Common myeloid progenitor, CD34-positive (primary cell): ENCODE results near the gene AP5S1.

Experiments
- CTCF ChIA-PET: fragments of 350-600 bp; sonication (Branson Sonifier 250); formaldehyde crosslinking; loops from one replicate; lab custom pipeline; 2021; ENCODE audit warnings: antibody characterized with exemption; lab: Charles Lee
- POLR2A ChIA-PET: fragments of 350-600 bp; sonication (Branson Sonifier 250); formaldehyde crosslinking; loops from one replicate; lab custom pipeline; 2021; ENCODE audit warnings: antibody characterized with exemption; lab: Charles Lee
- DNase-seq, 3 donors: peaks; one replicate each; pipeline versions ENCODE4 v3.0.0 to v3.0.0-alpha.2; 2013
- H3K27ac ChIP-seq, 2 experiments: 1 replicate in 1 of 2; 2 replicates in 1 of 2; pipeline ENCODE4 v1.7.0; 2013; ENCODE audit warnings: inconsistent platforms in 2 of 2, low read length in 2 of 2, mild to moderate bottlenecking in 2 of 2, low read depth in 1 of 2, moderate library complexity in 1 of 2; ENCODE audit not compliant: severe bottlenecking in 2 of 2, insufficient read depth in 1 of 2, poor library complexity in 1 of 2
- H3K27me3 ChIP-seq, 5 experiments: replicated peaks in 2 of 5; 1 replicate in 3 of 5; 2 replicates in 2 of 5; pipeline versions ENCODE4 v1.6.1 to v1.7.0; 2013; ENCODE audit warnings: low read length in 4 of 5, mild to moderate bottlenecking in 2 of 5, moderate library complexity in 2 of 5, inconsistent platforms in 1 of 5; ENCODE audit not compliant: insufficient read depth in 5 of 5, control insufficient read depth in 4 of 5
- H3K36me3 ChIP-seq, 4 experiments: 1 replicate in 2 of 4; 2 replicates in 2 of 4; pipeline versions ENCODE4 v1.6.1 to v1.7.0; 2013; ENCODE audit warnings: low read length in 3 of 4, control low read depth in 1 of 4, mild to moderate bottlenecking in 1 of 4; ENCODE audit not compliant: control insufficient read depth in 4 of 4, insufficient read depth in 4 of 4
- H3K4me1 ChIP-seq, 4 experiments: 1 replicate in 3 of 4; 2 replicates in 1 of 4; pipeline versions ENCODE4 v1.6.1 to v1.7.1; 2013; ENCODE audit warnings: low read length in 3 of 4, mild to moderate bottlenecking in 3 of 4, control low read depth in 1 of 4, inconsistent platforms in 1 of 4, moderate library complexity in 1 of 4; ENCODE audit not compliant: control insufficient read depth in 4 of 4, insufficient read depth in 4 of 4; ENCODE audit errors: control extremely low read depth in 1 of 4
- H3K4me3 ChIP-seq, 7 experiments: 1 replicate in 4 of 7; 2 replicates in 3 of 7; pipeline versions ENCODE4 v1.5.1 to v1.7.0; 2013; ENCODE audit warnings: mild to moderate bottlenecking in 7 of 7, low read length in 6 of 7, moderate library complexity in 6 of 7, inconsistent platforms in 2 of 7, low read depth in 2 of 7, control low read depth in 1 of 7; ENCODE audit not compliant: insufficient read depth in 4 of 7, control insufficient read depth in 1 of 7; ENCODE audit errors: extremely low read depth in 1 of 7
- H3K9me3 ChIP-seq, 5 experiments: 1 replicate in 4 of 5; 2 replicates in 1 of 5; pipeline versions ENCODE4 v1.6.1 to v1.7.1; 2013; ENCODE audit warnings: low read length in 4 of 5, mild to moderate bottlenecking in 2 of 5, inconsistent platforms in 1 of 5, low read depth in 1 of 5, moderate library complexity in 1 of 5; ENCODE audit not compliant: control insufficient read depth in 4 of 5, insufficient read depth in 2 of 5; ENCODE audit errors: control extremely low read depth in 1 of 5
- WGBS: methylation state at CpG from one replicate; pipeline ENCODE4 v1.1.5; 2013; ENCODE audit not compliant: insufficient coverage; 5-methylcytosine and 5-hydroxymethylcytosine counted together

The AP5S1 gene

DNA sequence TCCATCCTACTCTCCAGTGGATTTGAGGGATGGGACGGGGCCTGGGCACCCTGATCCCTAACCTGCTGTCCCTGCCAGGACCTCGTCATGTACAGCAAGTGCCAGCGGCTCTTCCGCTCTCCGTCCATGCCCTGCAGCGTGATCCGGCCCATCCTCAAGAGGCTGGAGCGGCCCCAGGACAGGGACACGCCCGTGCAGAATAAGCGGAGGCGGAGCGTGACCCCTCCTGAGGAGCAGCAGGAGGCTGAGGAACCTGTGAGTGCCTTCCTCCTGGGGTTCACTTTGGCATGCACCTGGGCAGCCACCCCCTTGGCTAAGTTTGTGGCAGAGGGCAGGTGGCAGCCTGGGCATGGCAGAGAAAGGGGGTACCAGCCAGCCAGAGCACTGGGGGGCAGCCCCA is 18.5 kb upstream of the AP5S1 start:
- 98% methylated on average over 12 of the region's 13 CpGs for WGBS
- ChIA-PET POLR2A (no interaction called here), CTCF (interaction anchor here (1.4 to 1.7 kb wide), 2 partner anchors 16 to 53 kb away, joined by 4 to 7 read pairs; no protein-coding TSS in a partner anchor)
- H3K9me3 ChIP-seq: no peaks in the 10 kb centered on the region
- H3K4me3 ChIP-seq: no peak overlapping the region
- DNase-seq: no peak
- H3K36me3 ChIP-seq: peaks cover 0 to 85% (median 35%) of the 10 kb centered on the region in 4 experiments
- H3K27ac ChIP-seq: no peak overlapping the region
- H3K4me1 ChIP-seq: peaks cover 0 to 26% (median 15%) of the 10 kb centered on the region in 4 experiments
- no peaks in the 10 kb centered on the region for H3K27me3 ChIP-seq

- peaks cover 0 to 81% (median 35%) of the 10 kb centered on the region in 4 experiments for H3K36me3 ChIP-seq
- DNase-seq: no peak
- H3K27ac ChIP-seq: no peak overlapping the region
- H3K9me3 ChIP-seq: no peaks in the 10 kb centered on the region
- 91% methylated on average over 7 of the region's 11 CpGs for WGBS
- POLR2A ChIA-PET: no interaction called here
- no peak overlapping the region for H3K4me3 ChIP-seq
- CTCF ChIA-PET: no interaction called here
- H3K27me3 ChIP-seq: no peaks in the 10 kb centered on the region
- H3K4me1 ChIP-seq: peaks cover 0 to 26% (median 17%) of the 10 kb centered on the region in 4 experiments
These were observed 17.7 kb upstream of the AP5S1 start for GRCh38 chr20:3802524-3803239.

DNA sequence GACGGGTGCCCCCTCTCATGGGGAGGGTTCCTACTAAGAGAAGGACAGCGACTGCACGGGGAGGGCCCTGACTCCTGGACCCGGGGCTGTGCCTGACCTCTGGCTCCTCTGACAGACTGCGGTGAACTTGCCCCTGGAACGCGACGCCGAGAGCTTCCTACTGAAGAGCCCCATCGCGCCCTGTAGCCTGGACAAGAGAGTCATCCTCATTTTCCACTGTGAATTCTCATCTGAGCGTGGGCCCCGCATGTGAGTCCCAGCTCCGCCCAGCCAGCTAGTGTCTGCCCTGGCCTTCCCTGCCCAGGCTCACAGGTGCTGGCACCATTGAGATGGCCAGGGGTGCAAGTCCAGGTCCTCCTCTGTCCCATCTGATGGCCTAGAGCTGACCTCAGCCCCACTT is 17.1 kb upstream of the AP5S1 start:
- ChIA-PET CTCF (no interaction called here), POLR2A (no interaction called here)
- Histone ChIP-seq H3K36me3 (peaks cover 0 to 78% (median 35%) of the 10 kb centered on the region in 4 experiments), H3K9me3 (no peaks in the 10 kb centered on the region), H3K27me3 (no peaks in the 10 kb centered on the region), H3K4me3 (no peak overlapping the region), H3K4me1 (peaks cover 0 to 28% (median 22%) of the 10 kb centered on the region in 4 experiments), H3K27ac (no peak overlapping the region)
- no peak for DNase-seq
- WGBS: 97% methylated on average over 14 of the region's 14 CpGs

DNA sequence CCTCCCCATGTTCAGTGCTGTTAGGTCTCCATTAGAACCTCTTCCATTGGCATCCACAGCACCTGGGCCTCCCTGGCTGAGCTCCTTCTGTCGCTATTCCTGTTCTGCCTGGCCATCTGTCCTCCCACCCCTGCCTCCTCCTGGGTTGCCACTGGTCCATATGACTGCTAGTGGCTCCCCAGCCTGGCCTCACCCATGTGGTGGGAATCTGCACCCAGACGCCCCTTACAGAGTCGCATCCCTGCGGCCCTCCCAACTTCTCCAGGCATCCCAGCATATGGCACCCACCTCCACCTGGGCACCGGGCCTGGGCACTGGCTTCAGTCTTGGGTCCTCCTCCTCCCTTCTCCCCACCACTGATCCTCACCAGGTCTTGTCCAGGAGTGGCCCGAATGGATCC is 16.5 kb upstream of the AP5S1 start:
- Histone ChIP-seq H3K4me3 (no peak overlapping the region), H3K4me1 (peaks cover 0 to 27% (median 22%) of the 10 kb centered on the region in 4 experiments), H3K36me3 (peaks cover 0 to 73% (median 33%) of the 10 kb centered on the region in 4 experiments), H3K27ac (no peak overlapping the region), H3K9me3 (no peaks in the 10 kb centered on the region), H3K27me3 (no peaks in the 10 kb centered on the region)
- CTCF ChIA-PET: no interaction called here
- POLR2A ChIA-PET: no interaction called here
- DNase-seq: no peak
- 95% methylated on average over 6 of the region's 6 CpGs for WGBS

GRCh38 chr20:3804254-3804751 is 16.0 kb upstream of the AP5S1 start:
- CTCF ChIA-PET: no interaction called here
- Histone ChIP-seq H3K4me1 (peaks cover 0 to 24% (median 20%) of the 10 kb centered on the region in 4 experiments), H3K27me3 (no peaks in the 10 kb centered on the region), H3K4me3 (no peak overlapping the region), H3K9me3 (no peaks in the 10 kb centered on the region), H3K27ac (no peak overlapping the region), H3K36me3 (peaks cover 0 to 68% (median 32%) of the 10 kb centered on the region in 4 experiments)
- no peak for DNase-seq
- WGBS: 93% methylated on average over 7 of the region's 11 CpGs
- POLR2A ChIA-PET: no interaction called here

GRCh38 chr20:3804781-3805180 is 15.6 kb upstream of the AP5S1 start:
- H3K4me1 ChIP-seq: peaks cover 0 to 24% (median 20%) of the 10 kb centered on the region in 4 experiments
- no peaks in the 10 kb centered on the region for H3K9me3 ChIP-seq
- ChIA-PET CTCF (interaction anchor here (1.0 to 1.1 kb wide), 2 partner anchors 9 to 18 kb away, joined by 3 to 6 read pairs; partner anchors contain the start of genes CDC25B and CENPB), POLR2A (no interaction called here)
- DNase-seq: no peak
- H3K36me3 ChIP-seq: peaks cover 0 to 65% (median 32%) of the 10 kb centered on the region in 4 experiments
- no peaks in the 10 kb centered on the region for H3K27me3 ChIP-seq
- no peak overlapping the region for H3K27ac ChIP-seq
- no peak overlapping the region for H3K4me3 ChIP-seq
- 98% methylated on average over 11 of the region's 11 CpGs for WGBS

- no peaks in the 10 kb centered on the region for H3K27me3 ChIP-seq
- no peak for DNase-seq
- no peaks in the 10 kb centered on the region for H3K9me3 ChIP-seq
- H3K27ac ChIP-seq: no peak overlapping the region
- H3K4me3 ChIP-seq: no peak overlapping the region
- ChIA-PET POLR2A (no interaction called here), CTCF (interaction anchor here (1.0 kb wide), 1 partner anchor 29 kb away, joined by 3 read pairs; no protein-coding TSS in a partner anchor)
- WGBS: 100% methylated on average over 2 of the region's 3 CpGs
- H3K36me3 ChIP-seq: peaks cover 0 to 27% (median 13%) of the 10 kb centered on the region in 4 experiments
- H3K4me1 ChIP-seq: peaks cover 7 to 50% (median 39%) of the 10 kb centered on the region in 4 experiments
These were observed 11.8 kb upstream of the AP5S1 start for GRCh38 chr20:3808544-3808943.
